Ovary (tissue), 9 donors: ENCODE results near the gene C1QTNF8. TPM values are rescaled to one million over a fixed set of nuclear protein-coding genes. Genes with fewer than 3 reads are reported as not detected.

Source experiments
- DNase-seq, 5 donors: peaks; one replicate each; pipeline ENCODE4 v3.0.0-alpha.2; 2019 to 2020
- H3K27ac ChIP-seq, 2 donors: fragments of 200-600 bp; one replicate each; pipeline versions ENCODE4 v1.5.1 to v1.8.0; 2019 to 2022
- H3K27me3 ChIP-seq: fragments of 200-600 bp; one replicate; pipeline ENCODE4 v1.8.0; 2022
- H3K36me3 ChIP-seq: fragments of 200-600 bp; sonication (generic); one replicate; pipeline ENCODE4 v1.5.1; 2019
- H3K4me1 ChIP-seq: one replicate; pipeline ENCODE4 v1.8.1; 2013; ENCODE audit warnings: mild to moderate bottlenecking, moderate library complexity; ENCODE audit not compliant: insufficient read depth
- H3K4me3 ChIP-seq: fragments of 200-600 bp; sonication (generic); one replicate; pipeline ENCODE4 v1.5.1; 2017
- H3K9me3 ChIP-seq, 2 donors: fragments of 200-600 bp in 1 of 2; sonication (generic) in 1 of 2; one replicate each; pipeline versions ENCODE4 v1.5.1 to v1.8.1; 2013 to 2019; ENCODE audit warnings: mild to moderate bottlenecking in 1 of 2, moderate library complexity in 1 of 2
- EP300 ChIP-seq: sonication (generic); formaldehyde crosslinking; IDR thresholded peaks from one replicate; pipeline ENCODE4 v1.6.1; 2017; ENCODE audit warnings: antibody characterized with exemption
- POLR2A ChIP-seq: fragments of 450-650 bp; IDR thresholded peaks from one replicate; pipeline ENCODE4 v1.6.1; 2017; ENCODE audit warnings: antibody characterized with exemption, mild to moderate bottlenecking, moderate library complexity
- WGBS, 3 donors: extraction: QIAGEN DNeasy Blood & Tissue Kit in 1 of 3; methylation state at CpG; one replicate each; pipeline versions ENCODE4 v1.1.5 to v1.1.7; 2013 to 2017; 5-methylcytosine and 5-hydroxymethylcytosine counted together
- intact Hi-C, 4 donors: fragments of 100-400 bp; cut with DNase I; formaldehyde crosslinking; loops; one replicate each; pipeline versions ENCODE4 v1.11.0 to v1.15.1; 2022 to 2023
- polyA plus RNA-seq, 2 donors: library from polyadenylated mRNA; stranded (reverse); fragments of 200-250 nt in 1 of 2; fragments of 350-450 nt in 1 of 2; fragmentation: Illumina TruSeq in 1 of 2; extraction: RNeasy Lipid Tissue Mini Kit (QIAGEN cat#74804) in 1 of 2; gene quantifications; one replicate each; pipeline ENCODE4 v1.2.3, GENCODE V29; 2013 to 2014
- total RNA-seq, 7 donors: library from RNA; depleted of rRNA in 2 of 7; stranded (reverse); fragments of >200 nt in 2 of 7; fragmentation: NEBNext Ultra II Directional in 3 of 7; extraction: Animal tissue kit (Norgen Biotek cat#: 25700) in 3 of 7; gene quantifications; one replicate each; pipeline versions ENCODE4 v1.1.0 to v1.2.4, GENCODE V29; 2016 to 2023
- TF ChIP-seq, protein P1 (sequence below), 3 donors: fragments of 450-650 bp in 2 of 3; fragments of 200-600 bp in 1 of 3; IDR thresholded peaks; one replicate each; pipeline versions ENCODE4 v1.5.1 to v1.8.0; 2016 to 2022; ENCODE audit warnings: antibody characterized with exemption in 3 of 3, mild to moderate bottlenecking in 1 of 3
- donor health status: DM: no; HTN: no; CAD: no; lungs with moderate emphysema.
- donor health status: DM: no; HTN: no; CAD: no.
- donor health status: Bipolar disorder and iron deficiency.
- donor health status: DM: yes; HTN: yes; CAD: no.
- donor health status: DM: no; HTN: no; CAD: no.
- donor health status: DM: yes; HTN: yes; CAD: no.

The C1QTNF8 gene
- total and polyA plus RNA-seq, 9 donors, result 0.80 TPM; not detected in 8

DNA sequence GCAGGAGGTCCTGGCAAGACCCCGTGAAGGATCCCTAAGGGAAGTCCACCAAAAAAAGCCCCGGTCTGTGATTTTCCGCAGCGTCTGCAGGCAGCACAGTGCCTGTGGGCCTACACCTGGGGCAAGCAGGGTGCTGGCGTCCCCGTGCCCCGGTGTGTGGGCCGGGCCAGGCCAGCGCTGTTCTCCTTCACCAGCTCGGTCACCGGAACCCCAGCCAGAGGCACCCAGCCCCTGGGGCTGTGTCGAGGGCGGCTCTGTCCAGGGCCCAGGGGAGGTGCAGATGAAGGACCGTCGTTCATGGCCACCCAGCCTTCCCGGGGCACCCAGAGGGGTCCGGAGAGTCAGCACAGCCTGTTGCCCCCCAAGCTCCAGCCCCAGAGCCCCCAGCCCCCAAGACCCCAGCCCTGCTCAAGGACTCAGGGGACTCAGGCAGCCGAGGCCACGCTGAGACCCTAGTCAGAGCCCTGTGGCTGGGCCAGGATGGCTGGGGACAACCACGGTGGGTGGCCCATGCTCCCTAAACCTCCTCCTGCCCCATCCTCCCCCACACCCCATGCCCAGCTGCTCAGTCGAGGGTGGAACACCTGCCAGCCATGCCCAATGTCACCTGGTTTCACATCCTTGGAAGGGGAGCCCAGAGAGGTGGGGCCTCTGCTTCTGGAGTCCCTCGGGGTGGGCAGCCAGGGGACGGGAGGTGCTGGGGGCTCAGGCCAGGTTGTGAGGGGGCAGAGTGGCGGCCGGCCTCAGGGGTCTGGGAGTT lies 5.7 kb upstream of the C1QTNF8 start:
- no peak overlapping the region for H3K4me3 ChIP-seq
- no peak for DNase-seq
- no peaks in the 10 kb centered on the region for H3K27me3 ChIP-seq
- H3K9me3 ChIP-seq, result no peaks in the 10 kb centered on the region
- intact Hi-C loops, result no loop called here
- TF ChIP-seq, protein P1, sequence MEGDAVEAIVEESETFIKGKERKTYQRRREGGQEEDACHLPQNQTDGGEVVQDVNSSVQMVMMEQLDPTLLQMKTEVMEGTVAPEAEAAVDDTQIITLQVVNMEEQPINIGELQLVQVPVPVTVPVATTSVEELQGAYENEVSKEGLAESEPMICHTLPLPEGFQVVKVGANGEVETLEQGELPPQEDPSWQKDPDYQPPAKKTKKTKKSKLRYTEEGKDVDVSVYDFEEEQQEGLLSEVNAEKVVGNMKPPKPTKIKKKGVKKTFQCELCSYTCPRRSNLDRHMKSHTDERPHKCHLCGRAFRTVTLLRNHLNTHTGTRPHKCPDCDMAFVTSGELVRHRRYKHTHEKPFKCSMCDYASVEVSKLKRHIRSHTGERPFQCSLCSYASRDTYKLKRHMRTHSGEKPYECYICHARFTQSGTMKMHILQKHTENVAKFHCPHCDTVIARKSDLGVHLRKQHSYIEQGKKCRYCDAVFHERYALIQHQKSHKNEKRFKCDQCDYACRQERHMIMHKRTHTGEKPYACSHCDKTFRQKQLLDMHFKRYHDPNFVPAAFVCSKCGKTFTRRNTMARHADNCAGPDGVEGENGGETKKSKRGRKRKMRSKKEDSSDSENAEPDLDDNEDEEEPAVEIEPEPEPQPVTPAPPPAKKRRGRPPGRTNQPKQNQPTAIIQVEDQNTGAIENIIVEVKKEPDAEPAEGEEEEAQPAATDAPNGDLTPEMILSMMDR (IDR thresholded peaks at IDR 0.05), result no peak
- TF ChIP-seq POLR2A (no peak), EP300 (no peak)
- H3K4me1 ChIP-seq, result peaks cover 5% of the 10 kb centered on the region
- no peak overlapping the region for H3K27ac ChIP-seq
- 51 to 59% (median 58%) methylated on average over 15 to 25 of the region's 25 CpGs for WGBS, 3 donors
- H3K36me3 ChIP-seq, result no peaks in the 10 kb centered on the region

DNA sequence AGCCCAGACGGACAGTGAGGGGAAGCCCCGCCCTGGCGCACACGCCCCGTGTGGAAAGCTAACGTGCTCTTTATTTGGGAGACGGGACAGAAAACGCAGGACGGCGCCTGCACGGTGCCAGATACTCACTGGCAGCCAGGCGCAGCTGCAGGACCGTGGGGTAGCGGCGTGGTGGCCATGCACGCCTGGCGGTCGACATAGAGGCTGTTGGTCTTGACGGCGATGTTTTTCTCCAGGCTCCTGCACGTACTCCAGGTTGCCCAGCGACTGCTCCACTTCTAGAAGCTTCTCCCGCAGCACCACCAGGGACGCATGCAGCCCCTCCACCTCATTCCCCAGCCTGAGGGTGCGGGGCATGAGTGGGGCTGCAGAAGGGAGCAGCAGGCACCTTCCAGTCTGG lies 5.1 kb upstream of the C1QTNF8 start:
- WGBS, 3 donors, result 39 to 53% (median 44%) methylated on average over 22 to 25 of the region's 25 CpGs
- no peaks in the 10 kb centered on the region for H3K27me3 ChIP-seq
- no peak overlapping the region for H3K4me3 ChIP-seq
- no peak for DNase-seq
- H3K36me3 ChIP-seq, result no peaks in the 10 kb centered on the region
- no peaks in the 10 kb centered on the region for H3K9me3 ChIP-seq
- no peak overlapping the region for H3K27ac ChIP-seq
- intact Hi-C loops, result no loop called here
- TF ChIP-seq, protein P1 (IDR thresholded peaks at IDR 0.05), result no peak
- TF ChIP-seq EP300, result no peak
- no peak for TF ChIP-seq POLR2A
- H3K4me1 ChIP-seq, result peaks cover 4% of the 10 kb centered on the region

DNA sequence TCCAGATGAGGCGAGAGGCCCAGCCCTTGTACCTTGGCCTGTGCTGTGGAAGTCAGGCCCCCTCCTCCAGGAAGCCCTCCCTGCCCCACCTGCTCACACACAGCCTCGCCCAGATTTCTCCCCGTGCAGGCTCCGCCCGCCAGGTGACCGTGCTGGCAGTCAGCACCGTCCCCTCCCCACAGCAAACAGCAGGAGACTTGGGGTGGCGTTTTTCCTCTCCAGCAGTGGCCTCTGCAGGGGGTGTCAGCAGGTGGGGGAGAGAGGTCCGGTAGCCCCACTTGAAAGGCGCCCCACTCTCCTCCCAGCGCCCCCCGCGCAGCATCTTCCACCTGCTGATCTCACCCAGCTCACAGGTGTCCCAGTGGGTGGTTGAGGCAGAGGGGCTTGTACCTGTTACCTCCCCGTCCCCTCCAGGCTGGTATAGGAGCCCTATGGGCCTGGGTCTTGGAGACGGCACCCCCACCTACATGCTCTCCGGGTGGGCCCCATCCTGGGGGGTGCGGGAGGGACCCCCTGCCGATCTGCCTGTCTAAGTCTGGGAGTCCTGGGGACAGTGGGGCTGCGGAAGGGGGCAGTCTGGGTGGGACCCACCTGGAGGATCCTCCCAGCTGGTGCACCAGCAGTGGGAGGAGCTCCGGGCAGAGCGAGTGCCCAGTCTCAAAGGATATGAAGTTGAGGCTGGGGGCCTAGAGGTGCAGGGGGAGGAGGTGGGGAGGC lies 4.2 kb upstream of the C1QTNF8 start:
- intact Hi-C loops, result no loop called here
- no peaks in the 10 kb centered on the region for H3K27me3 ChIP-seq
- H3K4me1 ChIP-seq, result peaks cover 3% of the 10 kb centered on the region
- H3K36me3 ChIP-seq, result no peaks in the 10 kb centered on the region
- TF ChIP-seq, protein P1 (IDR thresholded peaks at IDR 0.05), result no peak
- TF ChIP-seq POLR2A, result no peak
- no peak for TF ChIP-seq EP300
- 62 to 72% (median 64%) methylated on average over 19 to 21 of the region's 21 CpGs for WGBS, 3 donors
- no peak overlapping the region for H3K4me3 ChIP-seq
- no peak for DNase-seq
- no peak overlapping the region for H3K27ac ChIP-seq
- no peaks in the 10 kb centered on the region for H3K9me3 ChIP-seq

DNA sequence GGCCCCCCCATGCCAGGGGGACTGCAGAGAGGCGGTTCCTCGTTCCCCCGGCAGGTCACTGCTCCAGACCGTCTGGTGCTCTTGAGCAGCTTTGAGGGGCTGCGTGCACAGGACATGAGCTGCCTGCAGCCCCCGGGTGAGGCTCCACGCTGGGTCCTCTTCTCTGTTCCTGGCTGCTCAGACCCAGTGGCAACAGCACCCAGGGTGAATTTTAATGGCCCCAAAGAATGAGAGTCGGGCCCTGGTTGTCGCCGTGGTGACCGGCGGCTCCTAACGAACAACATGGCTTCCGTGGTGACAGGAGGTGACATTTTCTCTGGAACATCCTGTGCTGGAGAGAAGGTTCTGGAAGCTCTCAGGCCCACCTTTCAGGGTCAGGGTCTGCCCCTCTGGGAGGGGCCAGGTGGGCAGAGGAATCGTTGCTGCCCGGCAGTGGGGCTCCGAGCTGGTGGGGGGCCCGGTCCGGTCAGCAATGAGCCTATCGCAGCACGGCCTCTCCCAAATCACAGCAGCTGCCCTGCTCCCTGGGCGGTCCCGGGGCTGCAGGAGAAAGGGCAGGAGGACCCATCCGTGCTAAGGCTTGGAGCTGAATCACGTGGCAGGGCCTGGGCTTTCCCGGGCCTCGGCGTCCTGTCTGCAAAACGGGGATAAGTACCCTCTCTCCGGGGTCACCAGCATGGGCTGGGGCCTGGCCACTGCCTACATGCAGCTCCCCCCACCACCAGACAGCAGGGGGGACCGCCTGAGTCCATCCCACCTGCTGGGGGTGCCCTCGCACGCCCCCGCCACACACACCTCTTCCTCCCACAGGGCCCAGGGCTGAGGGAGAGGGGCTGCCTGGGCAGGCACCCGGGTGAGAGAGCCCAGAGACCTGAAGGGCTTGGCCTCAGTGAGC lies 3.4 kb upstream of the C1QTNF8 start:
- Histone ChIP-seq H3K4me3 (no peak overlapping the region), H3K4me1 (peaks cover 3% of the 10 kb centered on the region), H3K9me3 (no peaks in the 10 kb centered on the region), H3K36me3 (no peaks in the 10 kb centered on the region), H3K27ac (no peak overlapping the region), H3K27me3 (no peaks in the 10 kb centered on the region)
- intact Hi-C loops, result loop anchor here in 2 of 4 donors (5.0 to 10.0 kb wide), 2 partner anchors 285 to 387 kb away; no protein-coding TSS in a partner anchor
- TF ChIP-seq, protein P1 (IDR thresholded peaks at IDR 0.05), result no peak
- TF ChIP-seq POLR2A (no peak), EP300 (no peak)
- 51 to 60% (median 53%) methylated on average over 28 to 35 of the region's 35 CpGs for WGBS, 3 donors
- DNase-seq, result no peak
